Renal pelvis (tissue), 3 donors: ENCODE measurements around the gene HERC2. TPM values are rescaled to one million over a fixed set of nuclear protein-coding genes. Genes with fewer than 3 reads are reported as not detected.

ENCODE experiments used
- polyA plus RNA-seq, 3 donors: library from polyadenylated mRNA; unstranded; fragments of 120-200 nt; gene quantifications; one replicate each; pipeline ENCODE4 v1.2.1, GENCODE V29; 2013; ENCODE audit not compliant: insufficient read length in 3 of 3

The HERC2 gene
- polyA plus RNA-seq, 3 donors: 48.7 to 73.3 (median 61.2) TPM

Other genes starting within 250 kb of the HERC2 start
- 1 to 10 TPM; 8.2 to 9.9 (median 9.0) TPM for gene OCA2, start 222.9 kb downstream of the HERC2 start, polyA plus RNA-seq
- not detected for gene GOLGA6L24, start 35.9 kb upstream of the HERC2 start, polyA plus RNA-seq
- gene GOLGA8F, start 56.5 kb upstream of the HERC2 start, polyA plus RNA-seq: under 1 TPM in 1 of 3 donors, not detected in 2; 0.01 TPM
- under 1 TPM in 2 of 3 donors, not detected in 1; 0.04 to 0.22 TPM for gene GOLGA8G, start 210.8 kb upstream of the HERC2 start, polyA plus RNA-seq
- not detected for gene GOLGA6L25, start 231.4 kb upstream of the HERC2 start, polyA plus RNA-seq